Frontal cortex (tissue), 4 donors: ENCODE results near the gene GREM2. TPM values are rescaled to one million over a fixed set of nuclear protein-coding genes. Genes with fewer than 3 reads are reported as not detected.

Source experiments
- DNase-seq, 2 donors: peaks; one replicate each; pipeline ENCODE4 v3.0.0; 2012; ENCODE audit warnings: low spot score in 2 of 2
- FAIRE-seq: peaks from 2 replicates; lab custom pipeline; 2012; peaks lifted over from hg19 to GRCh38; lab: Jason Lieb, UNC
- total RNA-seq: library from RNA; depleted of rRNA; stranded (reverse); fragments of >200 nt; gene quantifications from one replicate; pipeline ENCODE4 v1.2.3, GENCODE V29; 2014
- donor health status: control.
- donor health status: control.
- donor health status: control.

The GREM2 gene
- total RNA-seq, 1 donor from 2014 or later, result 14.7 TPM

DNA sequence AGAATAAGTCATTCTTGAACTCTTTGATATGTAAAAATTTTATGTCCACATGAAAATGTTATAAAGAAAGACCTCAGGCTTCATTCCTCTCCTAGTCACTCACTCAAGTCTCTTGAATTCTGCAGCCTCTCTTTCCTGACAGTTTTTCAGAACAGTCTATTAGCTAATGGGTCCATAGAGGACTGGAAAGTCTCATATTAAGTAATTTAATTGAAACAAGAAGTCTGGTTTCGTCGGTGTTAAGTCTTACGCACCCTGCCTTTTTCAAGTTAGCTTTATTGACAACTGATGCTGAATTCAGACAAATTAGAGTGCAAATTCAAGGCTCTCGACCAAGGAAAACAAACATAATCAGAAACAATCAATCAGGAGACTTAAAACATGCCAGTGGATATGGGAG is 105.8 kb downstream of the GREM2 start:
- no peak for DNase-seq
- no peak for FAIRE-seq

DNA sequence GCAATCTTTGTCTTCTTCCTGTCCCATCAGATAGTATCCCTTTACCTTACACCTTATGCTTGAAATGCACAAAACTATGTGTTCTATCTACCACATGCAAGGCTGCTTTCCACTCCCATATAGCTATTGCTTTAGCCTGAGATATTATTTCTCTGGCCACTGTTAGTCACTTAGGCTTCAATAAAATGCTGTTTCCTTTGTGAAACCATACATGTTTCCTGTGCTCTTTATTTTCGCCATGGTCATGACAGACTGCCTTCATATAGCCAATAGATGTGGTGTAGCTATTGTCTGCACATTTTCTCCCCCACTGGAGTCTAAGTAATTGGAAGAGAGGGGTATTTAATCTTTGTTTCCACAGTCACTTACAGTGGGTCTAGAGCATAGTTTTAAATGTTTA is 108.4 kb downstream of the GREM2 start:
- FAIRE-seq, result no peak
- no peak for DNase-seq

DNA sequence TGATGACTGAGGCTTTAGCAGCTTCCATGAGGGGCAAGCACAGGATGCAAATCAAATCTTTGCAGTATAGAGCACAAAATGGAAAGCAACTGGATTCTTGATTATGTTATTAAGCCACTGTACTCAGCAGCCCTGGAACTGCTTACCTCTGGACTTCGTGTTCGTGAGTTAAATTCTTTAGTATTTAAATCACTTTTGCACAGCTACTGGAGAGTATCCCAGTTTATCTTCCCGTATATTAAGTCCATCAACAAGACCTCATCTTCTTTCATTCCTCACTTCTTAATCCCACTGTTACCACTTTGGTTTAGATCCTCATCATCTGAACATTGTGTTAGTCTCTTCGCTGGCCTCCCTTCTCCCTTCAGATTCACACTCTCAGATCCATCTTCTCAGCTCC is 108.9 kb downstream of the GREM2 start:
- DNase-seq (no peak), FAIRE-seq (no peak)

DNA sequence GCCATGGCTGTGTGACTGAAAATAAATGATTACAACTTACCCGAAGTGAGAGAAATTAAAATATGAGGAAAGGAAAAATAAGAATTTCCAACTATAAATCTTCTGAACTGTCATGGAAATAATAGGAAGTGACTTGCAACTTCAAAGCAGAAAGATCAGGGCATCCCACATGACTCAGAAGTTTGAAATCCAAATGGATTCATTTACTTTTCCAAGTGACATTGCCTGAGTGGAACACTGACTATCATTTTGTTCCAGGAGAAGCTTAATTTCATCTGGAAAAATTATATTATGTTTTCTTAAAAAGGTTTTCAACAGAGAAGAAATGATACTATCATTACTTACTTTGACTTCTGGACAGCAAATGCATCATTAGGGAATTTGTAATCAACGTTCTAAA is 110.8 kb downstream of the GREM2 start:
- no peak for DNase-seq
- FAIRE-seq, result no peak

DNA sequence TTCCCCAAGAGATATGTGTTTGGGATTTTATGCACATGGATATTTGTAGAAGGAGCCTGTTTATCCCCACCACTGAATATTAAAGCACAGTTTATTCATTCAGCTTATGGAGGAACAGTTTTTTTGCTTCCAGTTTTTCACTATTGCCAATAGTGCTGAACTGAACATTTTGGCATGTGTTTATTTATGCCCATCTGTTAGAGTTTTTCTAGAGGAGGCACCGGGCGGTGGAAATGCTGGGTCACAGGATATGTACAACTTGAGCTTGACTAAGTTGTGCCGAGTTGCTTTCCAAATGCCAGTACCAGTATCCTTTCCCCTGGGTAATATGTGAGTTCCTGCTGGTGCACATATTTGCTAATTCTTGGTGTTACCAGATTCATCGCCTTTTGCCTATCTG is 111.3 kb downstream of the GREM2 start:
- no peak for DNase-seq
- no peak for FAIRE-seq

DNA sequence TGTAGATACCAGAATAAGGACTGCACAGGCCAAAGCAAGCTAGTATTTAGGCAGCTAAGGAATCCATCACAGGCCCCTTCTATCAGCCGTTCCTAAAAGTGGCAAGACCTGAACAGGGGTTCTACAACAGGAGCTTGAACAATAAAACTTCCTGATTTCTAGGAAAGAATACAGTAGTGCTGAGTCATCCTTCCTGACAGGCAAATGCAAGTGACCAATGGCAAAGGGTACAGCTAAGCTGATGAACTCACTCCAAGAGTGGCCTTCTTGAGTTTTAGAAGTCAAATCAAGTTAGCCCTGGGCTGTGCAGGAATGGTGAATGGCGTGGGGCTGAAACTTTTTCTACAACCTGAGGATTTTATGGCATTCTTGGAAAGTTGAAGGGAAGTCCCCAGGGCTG is 112.9 kb downstream of the GREM2 start:
- DNase-seq (no peak), FAIRE-seq (no peak)

DNA sequence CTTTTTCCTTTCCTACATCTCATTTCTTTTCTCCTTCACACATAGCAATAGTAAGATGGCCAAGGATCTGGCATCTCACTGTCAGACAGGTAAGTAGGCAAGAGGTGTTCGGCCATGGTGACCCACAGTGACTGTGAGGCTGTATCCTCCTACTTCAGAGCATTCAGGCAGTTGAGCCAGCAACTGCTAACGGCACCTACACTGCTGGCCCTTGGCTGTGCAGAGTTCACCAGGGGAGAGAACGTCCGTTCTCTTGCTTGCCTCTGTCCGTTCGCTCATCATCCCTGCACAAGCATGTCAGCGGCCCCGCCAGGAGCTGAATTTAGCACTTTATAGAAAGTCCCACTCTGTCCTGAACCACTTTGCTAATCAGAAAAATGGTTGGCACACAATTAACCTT is 113.6 kb downstream of the GREM2 start:
- no peak for FAIRE-seq

DNA sequence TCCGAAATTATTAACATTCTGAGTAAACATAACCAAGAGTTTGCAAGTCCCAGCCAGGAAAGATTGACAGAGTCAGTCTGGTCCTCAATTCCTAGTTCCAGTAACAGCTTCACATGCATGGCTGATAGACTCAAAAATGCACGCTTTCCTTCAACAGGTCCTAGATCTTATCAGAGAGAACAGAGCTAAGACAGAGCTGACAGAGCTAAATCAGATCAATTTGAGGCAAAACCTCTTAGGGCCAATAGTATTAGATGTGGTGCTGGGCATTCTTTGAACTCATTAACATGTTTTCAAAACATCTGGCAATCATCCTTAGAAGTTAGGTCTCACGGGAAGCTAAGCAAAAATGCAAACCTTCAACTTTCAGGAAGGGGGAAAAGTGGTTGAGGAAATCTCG is 114.0 kb downstream of the GREM2 start:
- FAIRE-seq, result no peak
- DNase-seq, result no peak

More for the DNA sequence above, 113.6 kb downstream of the GREM2 start:
- DNase-seq, result no peak

DNA sequence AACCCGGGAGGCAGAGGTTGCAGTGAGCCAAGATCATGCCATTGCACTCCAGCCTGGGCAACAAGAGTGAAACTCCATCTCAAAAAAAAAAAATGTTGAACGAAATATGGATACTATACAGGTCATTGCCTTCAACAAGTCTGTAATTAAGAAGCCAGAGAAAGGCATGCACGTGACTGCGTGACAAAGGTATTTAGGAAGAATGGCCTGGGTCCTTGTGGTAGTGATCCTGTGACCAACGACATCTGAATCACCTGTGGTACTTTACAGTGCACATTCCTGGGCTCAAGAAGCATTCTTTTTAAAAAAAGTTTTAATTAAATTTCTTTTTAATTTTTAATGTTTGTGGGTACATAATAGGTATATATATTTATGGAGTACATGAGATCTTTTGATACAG is 115.0 kb downstream of the GREM2 start:
- FAIRE-seq, result no peak
- DNase-seq, result no peak

DNA sequence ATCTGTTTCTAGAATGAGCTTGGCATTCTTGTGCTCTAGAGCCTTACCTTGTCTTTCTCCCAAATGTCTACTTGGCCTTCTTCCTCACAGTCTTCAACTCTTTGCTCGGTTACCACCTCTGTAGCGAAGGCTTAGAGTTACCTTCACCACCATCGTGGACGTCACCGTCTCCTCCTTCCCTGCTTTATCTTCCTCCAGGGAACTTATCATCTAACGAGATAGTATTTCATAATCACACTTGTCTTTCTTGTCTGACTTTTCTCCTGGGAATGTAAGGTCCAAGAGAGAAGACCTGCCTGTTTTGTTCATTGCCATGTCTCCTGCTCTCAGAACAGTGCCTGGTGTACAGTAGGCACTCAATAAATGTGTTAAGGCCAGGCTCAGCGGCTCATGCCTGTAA is 115.6 kb downstream of the GREM2 start:
- DNase-seq (no peak), FAIRE-seq (no peak)

DNA sequence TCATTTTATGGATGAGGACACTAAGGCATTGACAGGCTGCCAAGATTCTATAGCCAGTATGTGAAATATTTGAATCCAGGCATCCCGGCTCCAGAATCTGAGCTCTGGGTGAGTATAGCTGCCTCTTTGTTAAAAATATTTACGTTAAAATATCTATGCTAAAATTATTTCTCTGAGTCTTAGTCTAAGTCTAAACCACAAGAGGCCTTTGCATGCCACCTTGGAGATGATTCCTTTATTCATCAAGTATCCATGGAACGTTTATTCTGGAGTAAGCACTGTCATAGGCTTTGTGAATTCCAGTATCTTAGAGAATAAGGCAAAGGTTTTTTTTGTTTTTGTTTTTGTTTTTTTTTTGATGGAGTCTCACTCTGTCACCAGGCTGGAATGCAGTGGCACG is 116.4 kb downstream of the GREM2 start:
- DNase-seq (no peak), FAIRE-seq (no peak)

DNA sequence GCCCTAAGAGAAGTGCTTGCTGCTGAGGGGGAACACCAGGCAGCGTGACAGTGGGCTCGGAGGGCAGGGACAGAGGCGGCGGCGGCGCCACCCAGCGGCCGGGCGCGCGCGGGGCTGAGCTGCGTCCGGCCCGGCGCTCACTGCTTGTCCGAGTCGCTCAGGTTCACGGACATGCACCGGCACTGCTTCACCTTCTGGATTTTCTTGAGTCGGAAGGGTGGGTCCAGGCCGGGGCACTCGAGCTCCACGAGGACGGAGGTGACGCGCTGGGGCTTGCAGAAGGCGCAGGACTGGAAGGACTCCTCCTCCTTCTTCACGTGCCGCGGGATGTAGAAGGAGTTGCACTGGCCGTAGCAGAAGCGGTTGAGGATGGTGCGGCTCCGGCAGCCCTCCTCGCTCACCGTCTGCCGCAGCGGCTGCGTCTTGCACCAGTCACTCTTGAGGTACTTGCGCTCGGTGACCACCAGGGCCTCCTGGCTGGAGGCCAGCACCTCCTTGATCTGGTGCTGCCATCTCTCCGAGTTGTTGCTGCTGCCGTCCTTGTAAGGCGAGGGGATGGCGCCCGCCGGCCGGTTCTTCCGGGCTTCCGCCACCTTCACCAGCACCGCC is 119.0 kb downstream of the GREM2 start:
- FAIRE-seq (no peak), DNase-seq (peak in 1 of 2 donors; percentile 26)

DNA sequence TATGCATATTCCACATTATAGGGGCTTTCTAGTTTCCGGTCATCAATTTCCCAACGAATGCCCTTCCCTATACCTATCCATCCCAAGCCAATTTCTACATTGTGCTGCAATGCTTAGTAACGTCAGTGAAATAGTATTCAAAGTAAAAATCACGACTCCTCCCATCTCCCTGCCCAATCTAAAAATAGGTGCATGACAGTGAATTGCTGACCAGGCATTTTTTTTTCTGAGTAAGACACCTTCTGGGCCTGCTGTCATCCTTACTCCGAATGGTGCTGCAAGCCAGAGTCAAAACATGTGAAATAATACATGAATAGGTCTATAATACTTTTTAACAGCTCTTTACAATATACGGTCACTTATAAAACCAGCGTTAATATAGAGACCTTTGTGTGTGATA is 120.2 kb downstream of the GREM2 start:
- DNase-seq, result no peak
- no peak for FAIRE-seq

DNA sequence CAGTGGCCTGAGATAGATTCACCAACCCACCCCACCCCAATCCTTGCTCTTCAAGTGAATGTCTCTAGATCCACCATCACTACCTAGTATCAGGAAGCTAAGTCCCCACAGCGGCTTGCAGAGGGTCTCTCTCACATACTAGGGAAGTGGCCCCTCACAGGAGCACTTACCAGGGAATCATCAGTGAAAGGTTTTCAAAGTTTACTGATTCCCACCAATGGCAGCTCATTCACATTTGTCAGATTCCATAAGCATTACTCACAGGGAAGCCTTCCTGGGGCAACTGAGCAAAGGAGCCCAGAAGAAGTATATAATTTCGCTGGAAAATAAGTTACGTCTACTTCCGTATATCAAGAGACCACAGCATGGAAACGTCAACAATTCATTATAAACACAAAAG is 120.8 kb downstream of the GREM2 start:
- FAIRE-seq (no peak), DNase-seq (no peak)

DNA sequence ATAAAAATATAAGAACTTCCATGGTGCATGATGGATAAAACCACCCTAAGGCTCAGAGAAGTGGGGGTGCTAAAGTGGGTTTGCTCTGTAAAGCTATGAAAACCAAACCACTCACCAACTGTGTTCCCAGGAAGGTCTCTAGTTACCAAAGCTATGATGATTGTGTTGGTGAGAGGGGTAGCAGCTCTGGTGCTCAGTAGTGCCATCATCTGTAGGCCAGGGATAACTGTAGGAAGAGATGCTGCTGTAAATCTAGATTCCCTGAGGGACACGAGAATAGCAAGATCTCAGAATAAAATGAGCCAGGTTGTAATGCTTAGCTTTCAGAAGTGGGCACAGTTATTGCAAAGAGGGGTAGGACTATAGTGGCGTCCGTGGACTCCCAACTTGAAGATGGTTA is 124.5 kb downstream of the GREM2 start:
- DNase-seq (no peak), FAIRE-seq (no peak)

DNA sequence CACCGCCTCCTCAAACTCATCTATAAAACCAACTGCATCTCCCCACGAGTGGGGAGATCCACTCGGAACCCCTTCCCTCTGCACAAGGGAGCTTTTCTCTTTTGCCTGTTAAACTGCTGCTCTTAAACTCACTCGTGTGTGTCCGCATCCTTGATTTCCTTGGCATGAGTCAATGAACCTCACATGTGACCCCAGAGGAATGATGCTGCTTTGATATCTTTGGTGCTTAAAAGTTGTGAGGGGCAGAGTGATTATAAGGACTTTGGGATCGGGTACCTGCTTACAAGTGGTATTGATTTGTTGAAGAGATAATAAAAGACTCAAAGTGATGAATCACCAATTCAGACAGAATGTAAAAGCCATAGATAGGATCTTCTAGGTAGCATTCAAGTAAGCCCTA is 125.3 kb downstream of the GREM2 start:
- DNase-seq (no peak), FAIRE-seq (no peak)

DNA sequence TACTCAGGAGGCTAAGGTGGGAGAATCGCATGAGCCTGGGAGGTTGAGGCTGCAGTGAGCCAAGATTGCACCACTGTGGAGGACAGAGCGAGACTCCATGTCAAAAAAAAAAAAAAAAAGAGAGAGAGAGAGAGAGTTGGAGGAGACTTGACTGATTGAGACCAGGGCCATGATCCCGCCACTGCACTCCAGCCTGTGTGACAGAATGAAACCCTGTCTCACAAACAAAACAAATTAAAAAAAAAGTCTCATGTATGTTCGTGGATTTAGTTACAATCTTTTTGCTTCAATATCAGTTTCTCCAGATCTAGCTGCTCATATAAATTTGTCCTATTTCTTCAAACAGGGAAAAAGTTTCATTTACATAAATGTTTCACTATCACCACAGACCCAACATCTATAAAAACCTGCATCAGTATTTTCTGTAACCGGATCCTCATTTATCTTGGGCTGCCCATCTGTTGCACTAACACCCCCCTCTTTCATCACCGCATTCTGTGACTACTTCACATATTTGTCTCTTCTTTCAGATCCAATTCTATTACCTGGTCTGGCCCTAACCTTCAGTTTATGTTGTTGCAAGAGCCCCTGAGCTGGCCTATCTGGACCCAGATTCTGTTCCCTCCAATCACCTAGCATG is 127.0 kb downstream of the GREM2 start:
- FAIRE-seq, result no peak

DNA sequence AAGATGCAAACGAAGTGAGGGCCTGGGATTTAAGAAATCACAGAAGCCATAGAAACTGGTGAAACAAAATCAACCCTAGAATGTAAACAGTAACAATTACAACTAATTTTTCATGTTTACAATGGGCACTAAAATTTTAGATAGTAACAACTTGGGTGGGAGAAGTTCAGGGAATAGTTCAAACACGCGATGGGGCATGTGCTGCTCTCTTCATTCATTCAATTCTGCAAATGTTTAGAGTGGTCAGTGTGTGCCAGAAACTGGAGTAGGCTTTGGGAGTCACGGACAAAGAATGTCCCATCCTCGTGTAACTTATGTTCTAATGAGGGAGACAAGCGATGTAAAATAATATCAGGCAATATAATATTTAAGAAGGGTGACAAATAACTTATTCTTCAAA is 133.4 kb downstream of the GREM2 start:
- DNase-seq (no peak), FAIRE-seq (no peak)

More for the DNA sequence above, 127.0 kb downstream of the GREM2 start:
- no peak for DNase-seq

DNA sequence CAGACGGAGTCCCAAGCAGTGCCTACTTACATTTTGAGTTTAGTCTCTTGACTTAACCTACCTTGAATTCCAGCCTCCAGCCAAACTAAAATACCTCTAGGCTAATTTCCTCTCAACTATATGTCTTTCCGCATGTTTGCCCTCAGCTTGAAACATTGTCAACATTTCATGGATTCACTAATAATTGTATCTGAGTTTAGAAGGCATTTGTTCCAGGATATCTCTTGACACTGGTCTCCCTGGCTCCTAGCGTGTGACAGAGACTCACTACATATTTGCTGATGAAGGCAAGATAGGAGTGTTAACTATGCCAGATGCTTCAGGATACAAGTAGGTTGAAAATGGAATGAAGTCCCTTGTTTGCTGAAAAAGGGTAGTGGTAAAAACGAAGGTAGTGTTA is 136.1 kb downstream of the GREM2 start:
- FAIRE-seq (no peak), DNase-seq (no peak)

DNA sequence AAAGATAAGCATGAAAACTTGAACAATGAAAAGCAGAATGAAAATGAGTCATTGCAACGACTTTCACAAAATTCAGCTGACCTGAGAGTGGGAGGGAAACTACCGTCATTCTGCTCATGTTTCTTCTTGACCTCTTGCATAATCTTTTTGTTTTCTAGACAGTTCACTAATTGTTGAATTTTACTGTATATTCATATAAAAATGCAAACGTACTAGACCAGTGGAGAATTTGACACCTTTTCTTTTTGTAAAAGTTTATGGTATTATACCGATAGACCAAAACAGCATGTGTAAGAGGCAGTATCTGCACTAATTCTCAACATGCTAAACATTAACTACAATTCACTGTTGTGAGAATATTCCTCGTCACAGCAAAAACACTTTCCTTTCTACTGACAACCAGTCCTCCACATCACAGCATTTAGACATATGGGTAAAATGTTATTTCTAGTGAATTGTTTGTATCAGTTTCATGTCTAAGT is 137.8 kb downstream of the GREM2 start:
- DNase-seq (no peak), FAIRE-seq (no peak)

DNA sequence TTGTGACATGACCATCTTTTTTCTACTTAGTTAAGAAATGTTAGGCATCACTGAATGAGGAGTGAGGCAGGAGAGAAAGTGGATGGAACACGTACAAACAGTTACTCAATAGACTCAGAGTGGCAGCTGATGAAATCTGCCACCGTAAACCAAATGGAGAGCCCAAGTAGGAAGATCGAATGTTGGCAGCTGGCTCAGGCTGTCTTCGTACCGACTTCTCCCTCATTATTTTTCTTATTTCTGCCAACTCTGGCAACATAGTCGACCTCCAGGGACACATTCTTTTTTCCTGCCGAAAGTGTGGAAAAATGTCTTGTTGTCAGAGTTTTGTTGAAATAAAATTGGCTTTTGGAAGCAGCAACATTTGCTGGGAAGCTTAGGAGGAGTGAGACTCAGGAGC is 143.3 kb downstream of the GREM2 start:
- DNase-seq (no peak), FAIRE-seq (no peak)

DNA sequence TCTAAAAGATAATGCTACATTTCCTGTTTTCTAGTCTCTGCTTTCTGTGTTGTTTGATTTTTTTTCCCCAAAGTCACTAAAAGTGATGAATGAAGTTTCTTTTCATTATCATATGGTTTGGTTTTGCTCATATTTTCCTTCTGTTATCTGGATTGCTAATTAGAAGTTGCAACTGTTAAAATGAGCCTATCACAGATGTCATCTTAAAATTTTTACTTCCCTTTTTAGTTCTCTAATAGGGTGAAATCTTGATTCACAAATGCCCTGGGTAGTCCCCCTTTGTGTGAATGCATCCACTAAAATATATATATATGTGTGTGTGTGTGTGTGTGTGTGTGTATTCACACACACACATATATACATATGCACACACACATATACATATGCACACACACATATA is 144.1 kb downstream of the GREM2 start:
- no peak for FAIRE-seq
- no peak for DNase-seq
